HFF-Myc (cell line): Measurements from ENCODE around the gene TNFSF15.

Experiments
- DNase-seq: peaks from one replicate; pipeline ENCODE4 v3.0.0-alpha.2; 2011; ENCODE audit warnings: low read depth; ENCODE audit errors: extremely low read depth
- H3K4me3 ChIP-seq: replicated peaks from 2 replicates; pipeline ENCODE4 v1.5.1; 2011; ENCODE audit warnings: low read depth, mild to moderate bottlenecking, control low read depth, low read length
- CTCF ChIP-seq: IDR thresholded peaks from 2 replicates; pipeline ENCODE4 v1.5.1; 2012; ENCODE audit warnings: mild to moderate bottlenecking, low read depth, low read length, control low read depth; ENCODE audit errors: missing control alignments

The TNFSF15 gene

DNA sequence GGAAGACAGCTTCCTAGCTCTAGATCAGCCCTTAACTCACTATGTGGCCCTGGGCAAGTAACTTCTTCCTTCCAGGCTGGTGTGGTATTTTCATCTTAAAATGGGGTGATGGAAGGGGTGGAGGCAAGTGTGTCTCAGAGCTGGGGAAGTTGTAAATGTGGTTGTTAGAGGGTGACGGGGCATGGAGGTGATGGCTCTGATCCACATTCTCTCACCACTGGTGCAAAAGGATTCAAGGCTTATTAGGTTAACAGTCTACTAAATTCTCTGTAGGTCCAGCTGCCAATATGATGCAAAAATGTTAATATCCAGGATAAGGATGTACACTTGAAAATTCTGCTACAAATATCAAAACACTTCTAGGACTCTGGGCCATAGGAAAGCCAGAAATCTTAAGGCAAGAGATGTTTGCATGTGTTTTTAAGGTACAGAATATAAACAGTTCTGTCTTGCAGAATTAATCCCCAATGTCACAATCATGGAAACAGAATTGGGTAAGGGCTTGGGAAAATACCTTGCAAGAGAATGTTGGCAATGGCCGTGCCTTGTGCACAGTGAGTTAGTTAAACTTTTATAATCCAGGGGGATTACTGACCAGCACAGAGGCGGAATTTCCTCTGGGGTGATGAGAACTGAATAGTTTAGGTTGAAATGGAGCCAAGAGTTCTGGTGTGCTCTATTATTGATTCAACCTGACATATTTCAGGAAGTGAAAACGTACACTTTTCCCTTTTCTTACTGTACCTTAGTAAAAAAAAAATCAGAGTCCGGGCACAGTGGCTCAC lies 19.8 kb downstream of the TNFSF15 start:
- no peak for TF ChIP-seq CTCF
- no peak for DNase-seq
- H3K4me3 ChIP-seq: no peak overlapping the region

GRCh38 chr9:114784721-114785279 lies 21.0 kb downstream of the TNFSF15 start:
- DNase-seq: no peak
- no peak overlapping the region for H3K4me3 ChIP-seq
- TF ChIP-seq CTCF: no peak

- no peak for DNase-seq
- no peak for TF ChIP-seq CTCF
- H3K4me3 ChIP-seq: no peak overlapping the region
These were observed 23.3 kb downstream of the TNFSF15 start for GRCh38 chr9:114782586-114782985.

GRCh38 chr9:114779352-114779845 lies 26.4 kb downstream of the TNFSF15 start:
- no peak for TF ChIP-seq CTCF
- no peak for DNase-seq
- no peak overlapping the region for H3K4me3 ChIP-seq

DNA sequence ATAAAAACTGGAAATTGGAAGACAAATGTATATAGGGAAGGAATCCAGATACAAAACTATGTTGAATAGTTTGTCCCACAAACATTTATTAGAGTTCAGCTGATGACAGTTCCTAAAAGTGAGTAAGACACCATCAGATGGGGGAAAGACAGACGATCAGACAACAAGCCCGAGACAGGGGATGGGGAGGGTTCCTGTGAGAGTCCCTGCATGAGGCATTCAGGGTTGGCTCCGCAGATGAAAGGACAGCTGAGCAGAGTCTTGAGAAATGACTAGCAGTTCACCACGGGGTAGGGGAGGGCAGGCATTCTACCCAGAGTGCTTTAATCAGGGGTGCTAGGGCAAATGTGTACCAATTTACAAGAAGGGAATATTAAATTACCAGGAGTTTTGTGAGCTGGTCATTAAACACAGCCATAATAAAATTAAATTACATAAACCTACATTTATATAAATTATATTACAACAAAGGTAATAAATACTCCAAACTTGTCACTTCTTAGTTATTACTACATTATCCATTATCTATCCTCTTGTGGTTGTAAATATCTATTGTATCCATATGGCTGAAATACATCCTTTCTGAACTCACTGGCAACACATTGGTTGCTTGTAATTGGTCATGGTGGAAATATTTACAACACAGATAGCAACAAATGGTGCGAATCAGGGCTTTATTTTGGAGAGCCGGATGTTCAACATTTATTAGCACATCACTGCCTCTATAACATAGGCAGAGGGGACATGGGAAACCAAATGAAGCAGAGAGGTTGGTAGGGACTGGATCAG lies 27.8 kb downstream of the TNFSF15 start:
- H3K4me3 ChIP-seq: no peak overlapping the region
- TF ChIP-seq CTCF: no peak
- DNase-seq: no peak

- no peak for TF ChIP-seq CTCF
- no peak overlapping the region for H3K4me3 ChIP-seq
- no peak for DNase-seq
These were observed 29.0 kb downstream of the TNFSF15 start for GRCh38 chr9:114776683-114777399.
